Activated CD4-positive, CD25-positive, alpha-beta regulatory T cell treated with anti-CD3 and anti-CD28 coated beads, Interleukin-2, amount 50 U/mL, for 24 hours (primary cell): ENCODE measurements around the gene FHIT.

Experiments used
- ATAC-seq, 2 donors: fragments of 150-1000 bp; cut with Tn5 transposase; one replicate each; pipeline ENCODE4 v1.10.0; 2021; ENCODE audit warnings: mild to moderate bottlenecking in 1 of 2, moderate library complexity in 1 of 2

Gene FHIT

GRCh38 chr3:59885899-59886400 lies 1365.3 kb downstream of the FHIT start:
- ATAC-seq: no peak

GRCh38 chr3:59885101-59885500 lies 1366.2 kb downstream of the FHIT start:
- no peak for ATAC-seq

GRCh38 chr3:59884409-59884808 lies 1366.8 kb downstream of the FHIT start:
- no peak for ATAC-seq

DNA sequence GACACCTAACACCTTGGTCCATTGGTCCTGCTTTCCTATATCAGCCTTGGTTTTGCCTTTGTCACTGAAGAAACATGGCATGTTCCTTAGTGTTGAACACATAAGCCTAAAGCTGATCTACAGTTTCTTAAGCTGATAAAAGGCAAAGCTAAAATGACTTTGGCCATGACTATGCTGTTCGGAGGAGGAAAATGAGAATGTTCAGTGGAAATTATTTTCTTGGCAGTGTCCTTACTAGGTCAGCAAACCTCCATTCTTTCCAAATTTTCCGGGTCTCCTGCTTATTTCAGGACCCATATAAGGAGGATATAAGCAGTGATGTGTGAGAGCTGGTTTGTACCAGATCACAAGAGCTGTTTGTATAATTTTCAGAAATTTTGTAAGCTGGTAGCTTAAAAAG lies 1368.5 kb downstream of the FHIT start:
- no peak for ATAC-seq

GRCh38 chr3:59880717-59881116 lies 1370.5 kb downstream of the FHIT start:
- ATAC-seq: no peak

DNA sequence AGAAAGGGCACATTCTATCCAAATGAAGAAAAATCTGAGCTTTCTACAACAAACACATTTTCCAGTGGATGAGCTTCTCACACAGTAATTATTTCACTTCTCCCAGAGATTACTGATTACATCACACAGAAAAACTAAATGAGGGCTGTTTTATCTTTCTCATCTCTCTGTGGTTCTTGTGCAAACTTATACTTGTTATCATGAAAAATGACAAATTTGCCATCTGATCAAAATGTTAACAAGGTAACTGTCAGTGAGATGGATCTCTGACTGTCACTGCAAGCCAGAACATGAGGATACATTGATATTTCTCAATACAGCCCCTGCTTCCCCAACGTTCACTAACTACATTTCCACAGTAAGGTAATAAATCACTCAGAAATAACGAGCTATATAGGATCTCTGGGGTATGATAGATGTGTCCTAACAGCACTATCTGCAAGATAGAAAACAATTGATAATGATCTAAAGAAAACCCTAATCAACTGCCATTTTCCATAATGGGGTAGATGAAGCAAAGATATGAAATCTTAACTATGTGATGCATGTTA lies 1372.1 kb downstream of the FHIT start:
- ATAC-seq: no peak

- no peak for ATAC-seq
Observed at GRCh38 chr3:59878038-59878427, 1373.2 kb downstream of the FHIT start.

- no peak for ATAC-seq
Observed at GRCh38 chr3:59877263-59878037, 1373.8 kb downstream of the FHIT start.

GRCh38 chr3:59876533-59877062 lies 1374.7 kb downstream of the FHIT start:
- no peak for ATAC-seq

DNA sequence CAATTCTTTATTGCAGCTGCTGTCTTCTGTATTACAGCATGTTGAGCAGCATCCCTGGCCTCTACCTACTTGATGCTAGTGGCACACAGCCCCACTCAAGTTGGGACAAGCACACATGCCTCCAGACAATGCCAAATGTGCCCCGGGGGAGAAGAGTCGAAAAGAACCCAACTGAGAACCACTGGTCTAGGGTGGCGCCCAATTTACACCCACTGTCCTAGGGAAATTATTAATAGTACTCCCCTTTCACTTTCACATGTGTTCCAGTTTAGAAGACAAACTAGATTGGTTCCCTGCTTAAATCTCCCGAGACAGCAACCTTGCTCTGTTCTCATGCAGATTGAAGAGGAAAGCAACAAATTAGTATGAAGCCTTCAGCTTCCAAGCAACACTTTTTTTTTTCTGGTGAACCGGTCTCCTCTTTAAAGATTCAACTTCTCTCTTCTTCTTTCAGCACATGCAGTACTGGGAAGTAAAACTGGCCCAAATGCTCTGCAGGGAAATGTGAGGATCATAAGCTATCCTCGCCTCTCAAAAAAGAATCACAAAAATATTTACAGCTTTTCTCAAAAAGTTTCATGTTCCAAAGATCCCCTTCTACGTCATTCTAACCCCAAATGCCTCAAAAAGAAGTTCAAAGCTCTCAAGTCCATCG lies 1377.5 kb downstream of the FHIT start:
- peak in 1 of 2 donors; percentile 49 for ATAC-seq

DNA sequence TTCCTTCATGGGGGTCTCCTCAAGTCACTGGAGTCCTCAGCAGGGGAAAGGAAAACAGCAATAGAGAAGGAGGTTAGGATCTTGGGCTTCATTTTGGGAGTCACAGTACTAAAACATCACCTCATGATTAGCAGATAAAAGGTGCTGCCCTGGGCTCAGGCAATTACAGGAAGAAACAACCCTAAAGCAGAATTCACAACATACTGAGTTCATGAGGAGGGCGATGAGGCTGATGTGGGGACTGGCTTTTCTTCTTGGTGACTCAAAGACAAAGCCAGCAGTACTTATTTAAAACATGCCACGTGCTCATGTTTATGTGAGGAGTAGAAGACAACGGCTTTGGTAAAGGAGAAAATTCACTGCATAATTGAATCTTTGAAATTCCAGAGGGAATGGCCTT lies 1379.1 kb downstream of the FHIT start:
- peak; percentile 33 to 46 for ATAC-seq

GRCh38 chr3:59867185-59868002 lies 1383.9 kb downstream of the FHIT start:
- peak; percentile 44 to 62 for ATAC-seq

DNA sequence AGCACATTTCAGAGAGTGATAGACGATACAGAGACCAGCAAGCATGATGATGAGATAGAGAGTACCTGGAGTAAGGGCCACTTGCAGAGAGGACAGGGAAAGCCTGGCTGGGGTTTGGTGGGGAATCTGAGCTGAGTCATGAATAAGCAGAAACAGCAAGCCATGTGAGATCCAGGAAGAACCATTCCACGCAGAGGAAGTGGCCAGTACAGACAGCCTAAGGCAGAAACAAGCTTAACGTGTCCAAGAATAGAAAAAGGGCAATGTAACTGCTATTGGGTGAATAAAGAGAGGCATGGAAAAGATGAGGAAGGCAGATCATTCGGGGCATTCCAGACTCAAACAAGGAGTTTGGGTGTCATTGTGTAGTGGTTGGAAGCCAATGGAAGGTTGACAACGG lies 1385.2 kb downstream of the FHIT start:
- no peak for ATAC-seq

DNA sequence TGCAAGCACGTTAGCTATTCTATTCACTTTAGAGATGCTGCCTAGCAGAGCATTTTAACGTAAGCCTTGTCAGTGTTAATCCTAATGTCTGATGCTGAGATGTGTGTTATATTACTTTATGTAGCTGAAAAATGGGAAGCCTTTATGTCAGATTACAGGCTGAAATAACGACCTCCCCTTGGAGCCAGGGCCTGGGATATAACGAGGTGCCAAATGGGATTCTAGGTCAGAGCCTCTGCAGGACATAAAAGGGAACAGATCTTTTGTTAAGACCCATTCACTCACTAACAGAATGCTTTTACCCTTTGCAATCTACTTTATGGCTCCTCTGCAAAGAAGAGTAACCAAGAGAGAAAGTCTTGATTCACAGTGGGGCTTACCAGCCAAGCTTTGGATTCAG lies 1385.9 kb downstream of the FHIT start:
- no peak for ATAC-seq

DNA sequence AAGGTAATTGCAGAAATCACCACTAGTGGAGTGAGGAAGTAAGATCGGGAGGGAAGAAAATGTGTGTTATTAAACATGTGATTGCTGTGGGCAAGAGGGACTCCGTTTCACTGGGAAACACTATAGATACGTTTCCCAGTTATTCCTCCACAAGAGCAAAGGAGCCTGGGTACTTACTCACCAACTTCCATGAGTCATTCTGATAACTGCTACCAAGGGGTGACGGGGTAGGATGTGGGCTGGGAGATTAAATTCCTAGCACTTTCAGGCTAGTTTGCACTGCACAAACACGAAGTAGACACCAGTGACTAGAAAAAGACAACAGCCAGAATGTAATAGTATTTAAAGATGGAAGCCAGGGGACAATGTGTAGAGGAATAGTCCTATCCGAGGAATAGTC lies 1388.6 kb downstream of the FHIT start:
- no peak for ATAC-seq

GRCh38 chr3:59857589-59858346 lies 1393.5 kb downstream of the FHIT start:
- peak; percentile 89 to 94 for ATAC-seq

GRCh38 chr3:59856934-59857460 lies 1394.3 kb downstream of the FHIT start:
- ATAC-seq: no peak

- ATAC-seq: no peak
Observed at GRCh38 chr3:59854061-59854709, 1397.1 kb downstream of the FHIT start.

DNA sequence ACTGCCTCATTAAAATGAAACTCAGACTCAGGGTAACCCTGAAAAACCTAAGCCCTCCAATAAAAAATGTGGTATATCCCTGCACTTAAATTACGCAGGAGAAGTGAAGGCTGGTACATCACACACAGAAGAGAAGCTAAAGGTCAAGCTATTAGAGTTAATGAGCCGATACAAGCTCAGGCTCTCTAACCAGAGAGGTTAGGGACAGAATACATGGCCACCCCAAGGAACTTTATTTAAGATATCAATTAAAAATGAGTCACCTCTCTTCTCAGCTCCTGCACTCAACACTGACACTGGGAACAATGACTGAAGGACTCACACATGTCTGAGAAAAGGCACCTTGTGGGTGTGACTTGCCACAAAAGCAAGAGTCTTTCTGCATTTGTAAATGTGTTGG lies 1400.8 kb downstream of the FHIT start:
- no peak for ATAC-seq

- ATAC-seq: no peak
Observed at GRCh38 chr3:59845386-59845785, 1405.9 kb downstream of the FHIT start.

DNA sequence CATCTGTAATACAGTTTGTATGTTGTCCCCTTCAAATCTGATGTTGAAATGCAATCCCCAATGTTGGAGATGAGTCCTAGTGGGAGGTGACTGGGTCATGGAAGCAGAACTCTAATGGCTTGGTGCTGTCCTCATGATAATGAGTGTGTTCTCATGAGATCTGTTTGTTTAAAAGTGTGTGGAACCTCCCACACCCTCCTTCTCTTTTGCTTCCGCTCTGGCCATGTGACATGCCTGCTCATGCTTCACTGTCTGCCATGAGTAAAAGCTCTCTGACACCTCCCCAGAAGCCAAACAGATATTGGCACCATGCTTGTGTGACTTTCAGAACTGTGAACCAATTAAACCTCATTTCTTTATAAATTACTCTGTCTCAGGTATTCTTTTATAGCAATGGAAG lies 1407.4 kb downstream of the FHIT start:
- ATAC-seq: no peak
